OCI-LY1 (cell line): ENCODE results near the gene P4HA2.

Experiments
- H2AFZ ChIP-seq: fragments of 200-600 bp; sonication (generic), shearing (Covaris generic); 2 replicates; pipeline ENCODE4 v1.6.0; 2014; ENCODE audit warnings: antibody characterized with exemption, mild to moderate bottlenecking, low read length
- H3F3A ChIP-seq: fragments of 200-600 bp; sonication (generic), shearing (Covaris generic); 2 replicates; pipeline ENCODE4 v1.6.0; 2014; ENCODE audit warnings: mild to moderate bottlenecking, antibody characterized with exemption, low read length, moderate library complexity; ENCODE audit not compliant: insufficient read depth
- H3K27ac ChIP-seq: fragments of 200-600 bp; sonication (generic); 2 replicates; pipeline ENCODE4 v1.5.1; 2014; ENCODE audit warnings: low read length, mixed run types, mild to moderate bottlenecking, low read depth; ENCODE audit not compliant: poor library complexity, severe bottlenecking
- H3K27me3 ChIP-seq: fragments of 200-600 bp; sonication (generic); 2 replicates; pipeline ENCODE4 v1.6.0; 2014; ENCODE audit warnings: antibody characterized with exemption, mild to moderate bottlenecking, low read length, moderate library complexity; ENCODE audit not compliant: insufficient read depth
- H3K36me3 ChIP-seq: fragments of 200-600 bp; sonication (generic); 2 replicates; pipeline ENCODE4 v1.6.1; 2014; ENCODE audit warnings: mild to moderate bottlenecking, antibody characterized with exemption, low read length, moderate library complexity, mixed read lengths; ENCODE audit not compliant: insufficient read depth
- H3K4me1 ChIP-seq: fragments of 200-600 bp; sonication (generic); 2 replicates; pipeline ENCODE4 v1.5.1; 2014; ENCODE audit warnings: mild to moderate bottlenecking, low read length, moderate library complexity; ENCODE audit not compliant: insufficient read depth, severe bottlenecking
- H3K4me2 ChIP-seq: fragments of 200-600 bp; sonication (generic), shearing (Covaris generic); 2 replicates; pipeline ENCODE4 v1.6.1; 2014; ENCODE audit warnings: low read length
- H3K4me3 ChIP-seq: fragments of 200-600 bp; sonication (generic); 2 replicates; pipeline ENCODE4 v1.5.1; 2014; ENCODE audit warnings: low read length, low read depth, mild to moderate bottlenecking, mixed read lengths; ENCODE audit not compliant: poor library complexity, severe bottlenecking
- H3K79me2 ChIP-seq: fragments of 200-600 bp; shearing (Covaris generic); 2 replicates; pipeline ENCODE4 v1.6.1; 2016; ENCODE audit warnings: mixed run types, low read length, mixed read lengths; ENCODE audit not compliant: insufficient read depth
- H3K9ac ChIP-seq: fragments of 200-600 bp; sonication (generic), shearing (Covaris generic); 2 replicates; pipeline ENCODE4 v1.6.1; 2014; ENCODE audit warnings: mild to moderate bottlenecking, low read length, mixed read lengths
- H3K9me2 ChIP-seq: fragments of 200-600 bp; sonication (generic), shearing (Covaris generic); 2 replicates; pipeline ENCODE4 v1.6.1; 2014; ENCODE audit warnings: low read depth, mild to moderate bottlenecking, low read length, mixed read lengths
- H3K9me3 ChIP-seq: fragments of 200-600 bp; shearing (Covaris generic); 2 replicates; pipeline ENCODE4 v1.6.1; 2014; ENCODE audit warnings: low read length, mixed read lengths
- H4K20me1 ChIP-seq: fragments of 200-600 bp; sonication (generic), shearing (Covaris generic); 2 replicates; pipeline ENCODE4 v1.6.0; 2016; ENCODE audit warnings: mild to moderate bottlenecking, low read length; ENCODE audit not compliant: insufficient read depth
- CTCF ChIP-seq: fragments of 200-600 bp; sonication (generic), shearing (Covaris generic); IDR thresholded peaks from 2 replicates; pipeline ENCODE4 v1.5.1; 2017; ENCODE audit warnings: mild to moderate bottlenecking, antibody characterized with exemption, low read length, moderate library complexity, mixed read lengths
- EZH2 ChIP-seq: fragments of 200-600 bp; sonication (generic), shearing (Covaris generic); IDR thresholded peaks from 2 replicates; pipeline ENCODE4 v1.8.0; 2017; ENCODE audit warnings: borderline replicate concordance, mixed run types, mild to moderate bottlenecking, antibody characterized with exemption, low read length, moderate library complexity, mixed read lengths

P4HA2 gene

DNA sequence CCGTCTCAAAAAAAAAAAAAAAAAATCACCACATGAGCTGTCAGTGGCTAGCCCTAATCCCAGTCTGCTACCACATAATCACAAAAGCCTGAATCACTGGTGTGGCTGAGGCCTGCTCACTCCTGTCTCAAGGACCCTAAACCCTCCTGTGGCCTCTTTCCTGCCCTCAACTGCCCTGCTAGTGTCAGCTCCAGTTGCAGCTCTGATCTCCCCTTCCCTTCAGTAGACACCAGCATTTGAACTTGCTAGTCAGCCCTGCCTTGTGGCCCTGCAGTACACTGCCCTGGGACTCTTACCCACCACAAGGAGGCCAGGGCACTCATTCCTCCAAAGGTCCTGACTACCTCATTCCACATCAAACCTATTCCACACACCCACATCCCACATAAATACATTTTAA lies 9.5 kb upstream of the P4HA2 start:
- H2AFZ ChIP-seq: no peak overlapping the region
- H3K36me3 ChIP-seq: no peaks in the 10 kb centered on the region
- no peaks in the 10 kb centered on the region for H3F3A ChIP-seq
- H3K27ac ChIP-seq: no peak overlapping the region
- no peaks in the 10 kb centered on the region for H3K27me3 ChIP-seq
- no peaks in the 10 kb centered on the region for H4K20me1 ChIP-seq
- H3K4me3 ChIP-seq: no peak overlapping the region
- H3K9me3 ChIP-seq: no peaks in the 10 kb centered on the region
- H3K9ac ChIP-seq: no peak overlapping the region
- TF ChIP-seq EZH2: no peak
- no peak for TF ChIP-seq CTCF
- H3K4me2 ChIP-seq: no peak overlapping the region
- no peaks in the 10 kb centered on the region for H3K79me2 ChIP-seq
- no peaks in the 10 kb centered on the region for H3K9me2 ChIP-seq
- no peaks in the 10 kb centered on the region for H3K4me1 ChIP-seq

DNA sequence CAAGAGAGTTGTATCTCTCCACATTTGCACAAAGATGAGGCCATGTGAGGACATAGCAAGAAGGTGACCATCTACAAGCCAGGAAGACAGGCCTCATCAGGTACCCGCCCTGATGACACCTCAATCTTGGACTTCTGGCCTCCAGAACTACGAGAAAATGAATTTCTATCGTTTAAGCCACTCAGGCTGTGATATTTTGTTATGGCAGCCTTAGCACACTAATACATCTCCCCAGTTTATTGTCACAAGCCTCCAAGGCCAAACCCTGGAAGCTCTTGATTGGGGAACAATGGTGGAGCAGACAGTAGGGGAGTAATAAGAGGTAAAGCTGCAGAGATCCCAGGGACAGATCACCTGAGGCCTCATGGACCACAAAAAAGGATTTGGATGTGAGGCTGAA lies 7.7 kb upstream of the P4HA2 start:
- Histone ChIP-seq H3K4me1 (no peaks in the 10 kb centered on the region), H4K20me1 (no peaks in the 10 kb centered on the region), H3K4me2 (no peak overlapping the region), H3K79me2 (no peaks in the 10 kb centered on the region), H2AFZ (no peak overlapping the region), H3K9ac (no peak overlapping the region), H3K36me3 (no peaks in the 10 kb centered on the region), H3K27me3 (no peaks in the 10 kb centered on the region; the same call in 1 of the 2 replicates), H3F3A (no peaks in the 10 kb centered on the region), H3K4me3 (no peak overlapping the region), H3K27ac (no peak overlapping the region), H3K9me2 (no peaks in the 10 kb centered on the region), H3K9me3 (no peaks in the 10 kb centered on the region)
- no peak for TF ChIP-seq EZH2
- TF ChIP-seq CTCF: no peak

DNA sequence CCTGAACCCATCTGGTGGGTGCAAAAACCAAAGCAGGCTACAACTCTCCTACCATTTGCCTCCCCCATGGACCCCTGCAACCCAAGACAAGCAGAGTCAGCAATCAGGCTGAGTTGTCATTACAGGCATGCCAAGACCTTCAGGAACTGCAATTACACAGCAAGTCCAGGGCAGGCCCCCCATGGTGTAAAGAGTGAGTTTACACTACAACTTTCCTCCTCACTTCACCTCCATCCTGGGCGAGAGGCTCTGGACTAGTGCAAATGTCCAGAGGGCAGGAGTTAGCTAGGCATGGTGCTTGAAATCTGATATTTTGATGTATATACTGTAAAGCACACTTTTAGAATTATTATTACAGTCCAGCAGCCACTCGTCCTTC lies 7.0 kb upstream of the P4HA2 start:
- Histone ChIP-seq H3K4me2 (no peak overlapping the region), H3K9ac (no peak overlapping the region)

More for the DNA sequence above, 7.0 kb upstream of the P4HA2 start:
- H2AFZ ChIP-seq: no peak overlapping the region
- no peak overlapping the region for H3K4me3 ChIP-seq
- no peaks in the 10 kb centered on the region for H4K20me1 ChIP-seq
- H3K36me3 ChIP-seq: no peaks in the 10 kb centered on the region
- H3K9me2 ChIP-seq: no peaks in the 10 kb centered on the region
- H3K9me3 ChIP-seq: no peaks in the 10 kb centered on the region
- no peaks in the 10 kb centered on the region for H3K79me2 ChIP-seq
- no peak overlapping the region for H3K27ac ChIP-seq
- H3F3A ChIP-seq: no peaks in the 10 kb centered on the region
- TF ChIP-seq CTCF (no peak), EZH2 (no peak)
- H3K4me1 ChIP-seq: peaks cover 2% of the 10 kb centered on the region
- H3K27me3 ChIP-seq: no peaks in the 10 kb centered on the region; the same call in 1 of the 2 replicates
